Psoas muscle (tissue), 8 donors: ENCODE results near the gene DNAH9. TPM values are rescaled to one million over a fixed set of nuclear protein-coding genes. Genes with fewer than 3 reads are reported as not detected.
A peak's percentile ranks its signal among the peaks of the same experiment; 100 is the strongest.
"Not testable (repeated sequence)": the region's sequence is repeated elsewhere in the genome, so short reads cannot be mapped to it uniquely, and the experiment has no call there.

ENCODE experiments used
- ATAC-seq, 4 donors: fragments of 200-7000 bp; cut with Tn5 transposase; one replicate each; pipeline ENCODE4 v1.9.1; 2020; ENCODE audit warnings: moderate library complexity in 3 of 4, mild to moderate bottlenecking in 2 of 4
- DNase-seq, 2 donors: peaks; one replicate each; pipeline ENCODE4 v3.0.0-alpha.2; 2020
- H3K27ac ChIP-seq: fragments of 200-600 bp; one replicate; pipeline ENCODE4 v1.8.0; 2022
- H3K27me3 ChIP-seq, 3 donors: fragments of 200-600 bp in 1 of 3; one replicate each; pipeline versions ENCODE4 v1.6.1 to v1.8.0; 2013 to 2022; ENCODE audit warnings: low read length in 2 of 3, mild to moderate bottlenecking in 2 of 3, moderate library complexity in 1 of 3; ENCODE audit not compliant: insufficient read depth in 3 of 3
- H3K36me3 ChIP-seq, 2 donors: fragments of 200-600 bp in 1 of 2; one replicate each; pipeline versions ENCODE4 v1.6.1 to v1.8.0; 2013 to 2022; ENCODE audit warnings: low read depth in 1 of 2, mild to moderate bottlenecking in 1 of 2, moderate library complexity in 1 of 2; ENCODE audit not compliant: insufficient read depth in 1 of 2
- H3K4me1 ChIP-seq: fragments of 200-600 bp; one replicate; pipeline ENCODE4 v1.8.0; 2022
- H3K4me3 ChIP-seq: fragments of 200-600 bp; one replicate; pipeline ENCODE4 v1.8.0; 2022; ENCODE audit warnings: mild to moderate bottlenecking
- H3K9me3 ChIP-seq: fragments of 200-600 bp; one replicate; pipeline ENCODE4 v1.8.0; 2022
- WGBS, 3 donors: extraction: QIAGEN DNeasy Blood & Tissue Kit; methylation state at CpG; one replicate each; pipeline versions ENCODE4 v1.1.6 to v1.1.7; 2013; 5-methylcytosine and 5-hydroxymethylcytosine counted together
- intact Hi-C, 2 donors: fragments of 100-400 bp; cut with DNase I; formaldehyde crosslinking; loops; one replicate each; pipeline versions ENCODE4 v1.11.0 to v1.14.2; 2022
- polyA plus RNA-seq, 3 donors: library from polyadenylated mRNA; stranded (reverse); fragments of 200-250 nt; gene quantifications; one replicate each; pipeline ENCODE4 v1.2.3, GENCODE V29; 2013
- total RNA-seq, 4 donors: library from RNA; stranded (reverse); fragmentation: NEBNext Ultra II Directional in 2 of 4; extraction: Animal tissue kit (Norgen Biotek cat#: 25700) in 2 of 4; gene quantifications; one replicate each; pipeline versions ENCODE4 v1.2.1 to v1.2.4, GENCODE V29; 2021 to 2023
- TF ChIP-seq, protein P1 (sequence below): fragments of 200-600 bp; IDR thresholded peaks from one replicate; pipeline ENCODE4 v1.8.0; 2022; ENCODE audit warnings: antibody characterized with exemption
- donor health status: healthy with polysubstance abuse.
- donor health status: DM: no; HTN: no; CAD: no; lungs with moderate emphysema.
- donor health status: Bipolar disorder and iron deficiency.
- donor health status: healthy.
- donor health status: DM: yes; HTN: yes; CAD: no.
- donor health status: DM: no; HTN: no; CAD: no.
- donor health status: DM: no; HTN: no; CAD: no.
- donor health status: DM: yes; HTN: yes; CAD: no.

The DNAH9 gene
- total and polyA plus RNA-seq, 7 donors: 0.01 to 0.05 TPM; not detected in 5

DNA sequence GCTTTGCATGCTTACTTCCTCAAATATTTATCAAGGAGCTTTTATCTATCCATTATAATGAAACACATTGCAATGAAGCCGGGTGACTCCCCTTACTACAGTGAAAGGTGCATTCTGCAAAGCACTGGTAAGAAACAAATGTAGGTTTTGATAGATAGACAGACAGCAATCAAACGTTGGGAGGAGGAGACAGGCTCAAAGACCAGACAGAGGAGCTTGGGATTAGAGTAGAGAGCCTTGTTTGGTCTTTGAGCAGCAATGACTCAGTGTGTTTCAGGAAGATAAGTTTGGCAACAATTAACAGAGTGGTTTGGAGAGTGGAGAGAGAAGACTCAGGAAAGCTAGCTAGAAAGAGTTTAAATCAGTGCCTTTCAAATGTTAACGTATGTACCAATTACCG lies 330.2 kb downstream of the DNAH9 start:
- peaks cover 0 to 2% (median 0%) of the 10 kb centered on the region in 3 donors for H3K27me3 ChIP-seq
- H3K36me3 ChIP-seq: no peaks in the 10 kb centered on the region
- TF ChIP-seq, protein P1, sequence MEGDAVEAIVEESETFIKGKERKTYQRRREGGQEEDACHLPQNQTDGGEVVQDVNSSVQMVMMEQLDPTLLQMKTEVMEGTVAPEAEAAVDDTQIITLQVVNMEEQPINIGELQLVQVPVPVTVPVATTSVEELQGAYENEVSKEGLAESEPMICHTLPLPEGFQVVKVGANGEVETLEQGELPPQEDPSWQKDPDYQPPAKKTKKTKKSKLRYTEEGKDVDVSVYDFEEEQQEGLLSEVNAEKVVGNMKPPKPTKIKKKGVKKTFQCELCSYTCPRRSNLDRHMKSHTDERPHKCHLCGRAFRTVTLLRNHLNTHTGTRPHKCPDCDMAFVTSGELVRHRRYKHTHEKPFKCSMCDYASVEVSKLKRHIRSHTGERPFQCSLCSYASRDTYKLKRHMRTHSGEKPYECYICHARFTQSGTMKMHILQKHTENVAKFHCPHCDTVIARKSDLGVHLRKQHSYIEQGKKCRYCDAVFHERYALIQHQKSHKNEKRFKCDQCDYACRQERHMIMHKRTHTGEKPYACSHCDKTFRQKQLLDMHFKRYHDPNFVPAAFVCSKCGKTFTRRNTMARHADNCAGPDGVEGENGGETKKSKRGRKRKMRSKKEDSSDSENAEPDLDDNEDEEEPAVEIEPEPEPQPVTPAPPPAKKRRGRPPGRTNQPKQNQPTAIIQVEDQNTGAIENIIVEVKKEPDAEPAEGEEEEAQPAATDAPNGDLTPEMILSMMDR: no peak
- no peaks in the 10 kb centered on the region for H3K9me3 ChIP-seq
- H3K27ac ChIP-seq: no peak overlapping the region
- no peak for ATAC-seq
- H3K4me3 ChIP-seq: no peak overlapping the region
- DNase-seq: no peak
- no peaks in the 10 kb centered on the region for H3K4me1 ChIP-seq
- intact Hi-C loops: no loop called here
- WGBS, 3 donors: 70 to 76% (median 72%) methylated on average over 4 of the region's 4 CpGs

DNA sequence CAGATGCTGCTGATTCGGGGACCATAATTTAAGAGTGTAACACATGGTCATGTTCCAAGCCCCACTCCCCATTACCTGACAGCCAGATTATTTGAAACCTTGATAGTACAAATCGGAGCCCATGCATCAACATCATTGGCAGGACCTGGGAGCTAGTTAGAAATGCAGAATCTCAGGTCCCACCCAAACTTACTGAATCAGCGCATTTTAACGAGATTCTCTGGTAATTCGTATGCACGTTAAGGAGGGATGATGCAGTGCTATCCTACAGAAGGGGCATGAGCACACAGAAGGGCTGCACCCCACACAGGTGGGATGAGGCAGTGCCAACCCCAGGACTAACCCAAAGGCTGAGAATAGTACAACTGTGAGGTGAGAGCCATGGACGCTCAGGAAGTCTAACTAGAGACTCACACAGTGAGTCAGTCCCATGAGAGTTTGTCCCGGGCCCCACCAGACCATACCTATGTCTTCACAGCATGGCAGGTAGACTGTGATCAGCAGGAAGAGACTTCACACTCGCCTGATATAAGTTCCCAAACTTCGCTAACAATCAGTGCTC lies 334.1 kb downstream of the DNAH9 start:
- intact Hi-C loops: no loop called here
- H3K36me3 ChIP-seq: no peaks in the 10 kb centered on the region
- DNase-seq: no peak
- ATAC-seq: no peak
- H3K9me3 ChIP-seq: no peaks in the 10 kb centered on the region
- no peaks in the 10 kb centered on the region for H3K27me3 ChIP-seq
- 88 to 91% (median 90%) methylated on average over 10 of the region's 10 CpGs for WGBS, 3 donors
- H3K4me1 ChIP-seq: no peaks in the 10 kb centered on the region
- H3K27ac ChIP-seq: no peak overlapping the region
- TF ChIP-seq, protein P1: no peak
- no peak overlapping the region for H3K4me3 ChIP-seq

DNA sequence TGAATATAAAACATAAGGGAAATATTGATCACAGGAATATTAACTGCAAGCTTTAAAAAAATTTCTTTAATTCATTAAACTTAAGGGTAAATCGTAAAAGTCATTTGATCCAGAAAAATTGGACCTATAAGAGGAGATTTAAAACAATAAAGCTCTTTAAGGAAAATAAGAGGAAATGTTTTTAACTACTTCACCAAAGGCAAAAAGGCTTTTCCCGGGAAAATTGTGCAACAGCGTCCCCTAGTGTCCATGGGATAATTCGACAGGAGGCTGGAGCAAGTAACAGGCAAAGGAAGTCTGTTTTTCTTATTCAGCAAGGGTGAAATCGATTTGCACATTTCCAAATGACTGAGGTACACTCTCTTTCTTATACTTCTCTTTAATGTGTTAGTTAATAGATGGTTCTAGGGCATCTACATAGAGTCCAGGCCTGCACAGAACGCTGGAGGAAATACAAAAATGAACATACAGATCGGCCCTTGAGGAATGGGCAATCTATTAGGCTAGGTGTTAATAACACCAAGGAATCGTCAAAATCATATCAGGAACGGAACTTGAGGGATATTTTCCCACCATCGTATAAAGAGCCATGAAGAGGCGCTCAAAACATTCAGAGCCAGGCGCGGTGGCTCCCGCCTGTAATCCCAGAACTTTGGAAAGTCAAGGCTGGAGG lies 337.6 kb downstream of the DNAH9 start:
- DNase-seq (peak in 1 of 2 donors; percentile 25), ATAC-seq (no peak)
- Histone ChIP-seq H3K36me3 (no peaks in the 10 kb centered on the region), H3K4me3 (no peak overlapping the region), H3K27ac (no peak overlapping the region), H3K27me3 (no peaks in the 10 kb centered on the region), H3K9me3 (no peaks in the 10 kb centered on the region), H3K4me1 (no peaks in the 10 kb centered on the region)
- TF ChIP-seq, protein P1: peak; percentile 66
- 36 to 38% (median 38%) methylated on average over 14 of the region's 14 CpGs for WGBS, 3 donors
- intact Hi-C loops: no loop called here

DNA sequence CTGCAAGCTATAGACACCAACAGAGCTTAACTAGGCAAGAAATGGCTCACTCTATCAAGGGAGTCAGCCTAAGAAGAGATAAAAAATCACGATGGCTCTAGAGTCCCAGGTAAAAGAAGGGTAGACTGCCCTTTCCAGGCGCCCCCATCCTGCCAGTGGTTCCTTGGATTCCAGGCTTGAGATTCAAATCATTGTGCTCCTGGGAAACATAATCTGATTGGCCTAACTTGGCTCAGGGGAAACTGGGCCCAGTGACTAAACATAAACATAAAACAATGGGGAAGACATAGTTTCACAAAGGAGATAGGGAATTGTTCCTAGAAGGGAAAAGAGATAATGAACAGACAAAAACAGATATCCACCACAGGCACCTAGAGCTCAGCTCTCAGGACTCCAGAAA lies 342.6 kb downstream of the DNAH9 start:
- intact Hi-C loops: no loop called here
- H3K27me3 ChIP-seq: peaks cover 0 to 3% (median 0%) of the 10 kb centered on the region in 3 donors
- DNase-seq: no peak
- H3K27ac ChIP-seq: no peak overlapping the region
- 80 to 86% (median 81%) methylated on average over 2 of the region's 2 CpGs for WGBS, 3 donors
- TF ChIP-seq, protein P1: no peak
- no peak for ATAC-seq
- H3K4me3 ChIP-seq: no peak overlapping the region
- H3K36me3 ChIP-seq: no peaks in the 10 kb centered on the region
- no peaks in the 10 kb centered on the region for H3K4me1 ChIP-seq
- no peaks in the 10 kb centered on the region for H3K9me3 ChIP-seq

DNA sequence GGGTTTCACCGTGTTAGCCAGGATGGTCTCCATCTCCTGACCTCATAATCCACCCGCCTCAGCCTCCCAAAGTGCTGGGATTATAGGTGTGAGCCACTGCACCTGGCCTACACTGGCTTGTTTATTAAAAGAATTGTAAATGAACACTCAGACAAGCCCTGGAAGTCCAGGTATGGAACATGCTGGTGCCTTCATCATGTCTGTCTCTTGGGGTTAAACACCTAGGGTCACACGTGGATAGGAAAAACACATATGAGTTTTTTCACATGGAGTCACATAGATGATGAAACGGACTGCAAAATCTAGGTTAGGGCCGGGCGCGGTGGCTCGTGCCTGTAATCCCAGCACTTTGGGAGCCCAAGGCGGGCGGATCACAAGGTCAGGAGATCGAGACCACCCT lies 344.8 kb downstream of the DNAH9 start:
- H3K27me3 ChIP-seq, H3K4me3 ChIP-seq, ATAC-seq, H3K27ac ChIP-seq, H3K36me3 ChIP-seq, DNase-seq, H3K9me3 ChIP-seq, intact Hi-C loops, H3K4me1 ChIP-seq: not testable (repeated sequence)
- 92 to 95% (median 93%) methylated on average over 11 of the region's 11 CpGs for WGBS, 3 donors
